GM21737 (cell line): ENCODE measurements around the gene TTC19.

ENCODE experiments used
- ATAC-seq: cut with Tn5 transposase; IDR thresholded peaks from one replicate; pipeline ENCODE4 v1.9.1; 2021; ENCODE audit warnings: mild to moderate bottlenecking, moderate library complexity; ENCODE audit not compliant: unreplicated experiment

Gene TTC19

GRCh38 chr17:15999141-15999973 is at the start of gene TTC19, which contains the start of gene ZSWIM7:
Gene TTC19, plus strand, starts transcription at chr17:15999824. Its CDS starts 25 bp downstream, at chr17:15999849.
Gene ZSWIM7, minus strand, starts transcription at chr17:15999704. Its CDS starts 110 bp downstream, at chr17:15999594.
- peak; percentile 93 for ATAC-seq

GRCh38 chr17:15951368-15952047 is 48.1 kb upstream of the TTC19 start:
- ATAC-seq: no peak

- no peak for ATAC-seq
These were observed 47.5 kb upstream of the TTC19 start for GRCh38 chr17:15952048-15952532.

- no peak for ATAC-seq
These were observed 46.5 kb upstream of the TTC19 start for GRCh38 chr17:15952916-15953790.

GRCh38 chr17:15954222-15954621 is 45.4 kb upstream of the TTC19 start:
- ATAC-seq: no peak

- ATAC-seq: no peak
These were observed 43.7 kb upstream of the TTC19 start for GRCh38 chr17:15955793-15956541.

- no peak for ATAC-seq
These were observed 42.4 kb upstream of the TTC19 start for GRCh38 chr17:15957206-15957605.

- ATAC-seq: no peak
These were observed 41.9 kb upstream of the TTC19 start for GRCh38 chr17:15957608-15958307.

- no peak for ATAC-seq
These were observed 41.2 kb upstream of the TTC19 start for GRCh38 chr17:15958484-15958854.

- ATAC-seq: no peak
These were observed 35.9 kb upstream of the TTC19 start for GRCh38 chr17:15963670-15964110.

GRCh38 chr17:15965528-15965927 is 34.1 kb upstream of the TTC19 start:
- ATAC-seq: no peak

- ATAC-seq: no peak
These were observed 33.3 kb upstream of the TTC19 start for GRCh38 chr17:15966183-15966878.

GRCh38 chr17:15966879-15967248 is 32.8 kb upstream of the TTC19 start:
- no peak for ATAC-seq

- ATAC-seq: no peak
These were observed 31.8 kb upstream of the TTC19 start for GRCh38 chr17:15967706-15968399.

- no peak for ATAC-seq
These were observed 30.2 kb upstream of the TTC19 start for GRCh38 chr17:15969463-15969862.

GRCh38 chr17:15970500-15970899 is 29.1 kb upstream of the TTC19 start:
- ATAC-seq: no peak

GRCh38 chr17:15971098-15971678 is 28.4 kb upstream of the TTC19 start:
- ATAC-seq: no peak

GRCh38 chr17:15971882-15972281 is 27.7 kb upstream of the TTC19 start:
- ATAC-seq: no peak
